CD4-positive, alpha-beta T cell treated with Interleukin-1 beta for 1 hour (primary cell): ENCODE measurements around the gene TOR4A.
"Not testable (repeated sequence)": the region's sequence is repeated elsewhere in the genome, so short reads cannot be mapped to it uniquely, and the experiment has no call there.

ENCODE experiments used
- DNase-seq, 2 donors: peaks; one replicate each; pipeline ENCODE4 v3.0.0-alpha.2; 2020 to 2022

Gene TOR4A

DNA sequence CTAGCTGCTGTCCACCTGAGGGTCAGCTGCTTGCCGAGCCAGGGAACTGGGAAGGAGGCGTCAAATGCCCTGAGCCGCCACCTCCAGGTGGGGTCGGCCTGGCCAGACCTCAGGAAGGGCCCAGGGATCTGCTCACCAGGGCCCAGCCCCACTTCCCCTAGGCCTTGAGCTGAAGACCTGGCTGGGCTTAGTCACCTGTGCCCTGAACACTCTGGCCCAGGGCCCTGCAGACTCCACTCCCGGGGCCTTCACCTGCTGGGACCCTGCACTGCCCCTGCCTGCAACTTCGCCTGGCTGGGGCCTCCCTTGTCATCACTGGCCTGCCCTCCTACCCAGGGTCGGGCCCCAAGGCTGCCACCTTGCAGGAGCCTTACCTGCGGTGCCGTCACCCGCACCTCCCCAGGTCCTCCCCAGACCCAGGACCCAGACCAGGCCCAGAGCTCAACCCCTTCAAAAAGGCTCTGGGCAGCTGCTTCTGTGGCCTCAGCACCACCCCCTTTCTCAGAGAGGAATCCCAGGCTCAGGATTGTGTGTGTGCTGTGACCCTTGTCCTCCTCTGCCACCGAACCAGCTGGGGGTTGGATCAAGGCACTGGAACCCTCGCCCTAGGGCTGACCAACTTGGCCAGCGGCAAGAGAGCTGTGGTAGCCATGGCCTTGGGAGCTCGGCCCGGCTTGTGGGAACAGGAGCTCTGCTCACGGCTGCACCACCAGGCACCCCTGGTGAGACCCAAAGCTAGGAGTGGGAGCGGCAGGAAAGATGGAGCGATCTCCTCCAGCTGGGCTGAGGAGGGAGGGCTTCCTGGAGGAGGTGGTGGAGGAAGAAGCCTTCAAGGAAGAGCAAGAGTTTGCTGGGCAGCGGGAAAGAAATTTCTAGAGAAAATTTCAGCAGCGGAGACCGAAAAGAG lies 23.6 kb upstream of the TOR4A start:
- DNase-seq = no peak

DNA sequence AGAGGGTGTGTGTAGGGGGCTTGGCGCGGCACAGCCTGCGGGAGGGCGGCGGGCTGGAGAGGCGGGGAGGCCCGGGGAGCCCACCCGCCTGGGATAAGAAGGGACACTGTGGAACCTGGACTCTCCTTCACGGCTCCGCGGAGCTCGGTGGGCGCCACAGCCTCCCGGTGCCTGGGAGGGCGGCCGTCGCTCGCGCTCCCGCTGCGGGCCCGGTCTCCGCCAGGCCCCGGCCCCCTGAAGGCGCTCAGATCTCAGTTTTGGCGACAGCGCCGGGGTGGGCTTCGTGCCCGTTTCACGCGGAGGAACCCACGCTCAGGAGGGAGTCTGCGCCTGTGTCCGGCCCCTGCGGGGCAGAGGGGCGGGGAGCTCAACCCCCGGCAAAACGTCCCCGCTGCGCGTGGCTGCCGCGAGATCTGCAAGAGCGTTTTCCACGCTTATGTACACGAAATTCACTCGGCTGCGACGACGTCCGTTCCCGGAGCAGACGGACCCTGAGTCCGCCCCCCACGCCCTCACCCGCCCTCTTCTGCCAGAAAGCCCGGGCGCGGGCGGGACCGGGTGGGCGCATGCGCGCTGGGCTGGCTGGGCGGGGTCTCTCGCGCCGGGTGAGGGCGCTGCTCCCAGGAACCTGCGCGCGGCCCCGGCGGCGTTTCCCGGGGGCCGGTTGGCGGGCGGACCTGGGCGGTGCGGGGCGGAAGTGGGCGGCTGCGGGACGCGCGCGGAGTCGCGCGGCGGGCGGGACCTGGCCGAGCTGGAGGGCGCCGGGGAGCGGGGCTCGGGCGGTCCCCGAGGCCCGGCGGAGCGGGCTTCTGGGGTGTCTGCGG lies 22.7 kb upstream of the TOR4A start, which contains the start of gene NELFB:
TSS of gene NELFB (plus strand) at position 704 of the 824 bp plus-strand sequence.
- DNase-seq = peak; percentile 93 to 96

DNA sequence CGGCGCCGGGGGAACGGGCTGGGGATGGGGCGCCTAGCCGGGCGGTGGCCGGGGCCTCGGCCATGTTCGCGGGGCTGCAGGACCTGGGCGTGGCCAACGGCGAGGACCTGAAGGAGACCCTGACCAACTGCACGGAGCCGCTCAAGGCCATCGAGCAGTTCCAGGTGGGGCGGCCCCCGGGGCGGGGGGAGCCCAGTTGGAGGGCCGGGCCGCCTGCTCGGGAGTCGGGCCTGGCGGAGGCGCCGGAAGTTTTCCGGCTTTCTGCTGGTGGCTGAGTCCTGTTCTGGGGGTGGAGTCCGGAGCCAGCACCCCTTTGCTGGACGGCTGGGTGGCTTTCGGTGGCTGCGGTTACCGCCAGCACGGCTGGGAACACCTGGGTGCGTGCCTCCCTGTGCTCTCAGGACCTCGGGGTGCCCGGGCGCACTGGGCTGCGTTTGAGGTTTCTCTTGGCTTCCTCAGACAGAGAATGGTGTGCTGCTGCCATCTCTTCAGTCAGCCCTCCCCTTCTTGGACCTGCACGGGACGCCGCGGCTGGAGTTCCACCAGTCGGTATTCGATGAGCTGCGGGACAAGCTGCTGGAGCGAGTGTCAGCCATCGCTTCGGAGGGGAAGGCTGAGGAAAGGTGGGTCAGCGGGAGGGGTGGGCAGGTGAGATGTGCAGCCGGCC lies 21.9 kb upstream of the TOR4A start:
- DNase-seq = no peak

DNA sequence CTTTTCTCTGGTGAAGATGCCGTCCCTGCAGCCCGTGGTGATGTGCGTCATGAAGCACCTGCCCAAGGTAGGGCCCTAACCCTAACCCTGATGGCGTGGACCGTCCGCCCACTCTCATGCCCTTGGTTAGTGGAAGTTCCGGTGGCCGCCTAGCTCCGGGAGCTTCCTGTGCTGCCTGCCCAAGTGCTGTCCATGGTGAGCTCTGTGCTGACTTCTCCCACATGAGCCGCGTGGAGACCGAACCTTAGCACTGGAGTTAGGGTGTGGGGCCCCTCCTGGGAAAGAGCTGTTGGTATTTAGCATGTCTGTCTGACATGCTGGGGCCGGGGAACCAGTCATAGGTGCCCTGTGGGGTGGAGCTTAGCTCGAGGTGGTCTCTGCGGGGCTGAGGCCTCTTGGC lies 21.2 kb upstream of the TOR4A start:
- DNase-seq = no peak

DNA sequence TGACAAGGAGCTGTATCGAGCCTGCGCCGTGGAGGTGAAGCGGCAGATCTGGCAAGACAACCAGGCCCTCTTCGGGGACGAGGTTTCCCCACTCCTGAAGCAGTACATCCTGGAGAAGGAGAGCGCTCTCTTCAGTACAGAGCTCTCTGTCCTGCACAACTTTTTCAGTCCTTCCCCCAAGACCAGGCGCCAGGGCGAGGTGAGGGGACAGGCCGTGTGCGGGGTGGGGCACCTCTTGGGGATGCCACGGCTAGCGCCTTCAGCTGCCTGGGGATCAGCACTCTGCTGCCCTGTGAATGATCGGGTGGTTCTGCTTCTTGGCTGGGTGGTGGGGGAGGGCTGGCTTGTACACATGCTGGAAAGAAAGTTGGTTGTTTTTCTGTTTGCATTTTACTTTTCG lies 20.7 kb upstream of the TOR4A start:
- no peak for DNase-seq

DNA sequence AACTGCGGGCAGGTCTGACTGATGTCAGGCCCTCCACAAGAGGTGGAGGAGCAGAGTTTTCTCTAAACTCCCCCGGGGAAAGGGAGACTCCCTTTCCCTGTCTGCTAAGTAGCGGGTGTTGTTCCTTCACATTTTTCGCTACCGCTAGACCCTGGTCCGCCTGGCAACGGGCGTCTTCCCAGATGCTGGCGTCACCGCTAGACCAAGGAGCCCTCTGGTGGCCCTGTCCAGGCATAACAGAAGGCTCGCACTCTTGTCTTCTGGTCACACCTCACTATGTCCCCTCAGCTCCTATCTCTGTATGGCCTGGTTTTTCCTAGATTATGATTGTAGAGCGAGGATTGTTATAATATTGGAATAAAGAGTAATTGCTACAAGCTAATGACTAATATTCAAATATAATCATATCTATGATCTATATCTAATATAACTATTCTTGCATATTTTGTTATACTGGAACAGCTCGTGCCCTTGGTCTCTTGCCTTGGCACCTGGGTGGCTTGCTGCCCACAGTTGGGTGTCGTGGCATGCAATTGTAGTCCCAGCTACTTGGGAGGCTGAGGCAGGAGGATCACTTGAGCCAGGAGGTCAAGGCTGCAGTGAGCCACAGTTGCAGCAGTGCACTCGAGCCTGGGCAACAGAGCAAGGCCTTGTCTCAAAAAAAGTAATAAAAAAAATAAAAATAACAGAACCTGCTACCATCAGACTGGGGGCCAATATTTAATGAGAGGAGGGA lies 15.2 kb upstream of the TOR4A start:
- DNase-seq = not testable (repeated sequence)

DNA sequence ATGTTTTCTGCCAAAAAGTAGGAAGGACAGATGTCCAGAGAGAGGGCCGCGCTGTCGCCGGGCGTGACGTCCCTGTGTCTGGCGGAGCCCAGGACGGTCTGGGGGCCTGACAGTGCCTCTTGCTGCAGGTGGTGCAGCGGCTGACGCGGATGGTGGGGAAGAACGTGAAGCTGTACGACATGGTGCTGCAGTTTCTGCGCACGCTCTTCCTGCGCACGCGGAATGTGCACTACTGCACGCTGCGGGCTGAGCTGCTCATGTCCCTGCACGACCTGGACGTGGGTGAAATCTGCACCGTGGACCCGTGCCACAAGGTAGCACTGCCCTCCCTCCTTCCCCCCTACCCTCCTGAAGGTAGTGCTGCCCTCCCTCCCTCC lies 14.6 kb upstream of the TOR4A start:
- no peak for DNase-seq

DNA sequence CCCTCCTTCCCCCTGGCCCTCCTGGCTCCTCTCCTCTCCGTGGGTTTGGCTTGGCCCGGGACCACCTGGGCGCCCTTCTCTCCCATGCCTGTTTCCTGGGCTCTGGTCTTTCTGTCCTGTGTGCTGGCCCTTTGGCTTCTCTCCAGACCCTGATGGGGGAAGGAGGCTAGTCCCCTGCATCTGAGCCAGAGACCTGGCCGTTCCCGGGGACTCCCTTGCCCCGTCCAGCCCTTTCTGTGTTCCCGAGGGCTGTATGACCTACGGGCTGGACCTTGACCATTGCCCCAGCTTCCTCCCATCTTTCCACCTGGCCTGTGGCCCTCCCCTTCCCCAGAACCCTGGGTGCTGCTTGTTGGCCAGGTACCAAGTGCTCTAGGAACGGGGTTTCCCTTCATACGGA lies 14.0 kb upstream of the TOR4A start:
- no peak for DNase-seq

DNA sequence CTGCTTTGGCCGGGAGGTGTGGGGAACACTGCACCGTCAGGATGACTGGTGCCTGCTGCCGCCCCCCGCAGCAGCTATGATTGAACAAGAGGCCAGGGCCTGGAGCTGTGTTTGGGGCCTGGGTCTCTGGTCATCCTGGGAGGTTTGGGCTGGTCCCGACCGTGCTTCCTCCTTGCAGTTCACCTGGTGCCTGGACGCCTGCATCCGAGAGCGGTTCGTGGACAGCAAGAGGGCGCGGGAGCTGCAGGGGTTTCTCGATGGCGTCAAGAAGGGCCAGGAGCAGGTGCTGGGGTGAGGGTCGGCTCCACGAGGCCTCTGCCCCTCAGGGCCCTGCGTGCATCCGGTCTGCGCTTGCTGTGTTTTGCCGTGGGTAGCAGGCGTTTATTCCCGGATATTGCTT lies 13.5 kb upstream of the TOR4A start:
- DNase-seq = no peak

DNA sequence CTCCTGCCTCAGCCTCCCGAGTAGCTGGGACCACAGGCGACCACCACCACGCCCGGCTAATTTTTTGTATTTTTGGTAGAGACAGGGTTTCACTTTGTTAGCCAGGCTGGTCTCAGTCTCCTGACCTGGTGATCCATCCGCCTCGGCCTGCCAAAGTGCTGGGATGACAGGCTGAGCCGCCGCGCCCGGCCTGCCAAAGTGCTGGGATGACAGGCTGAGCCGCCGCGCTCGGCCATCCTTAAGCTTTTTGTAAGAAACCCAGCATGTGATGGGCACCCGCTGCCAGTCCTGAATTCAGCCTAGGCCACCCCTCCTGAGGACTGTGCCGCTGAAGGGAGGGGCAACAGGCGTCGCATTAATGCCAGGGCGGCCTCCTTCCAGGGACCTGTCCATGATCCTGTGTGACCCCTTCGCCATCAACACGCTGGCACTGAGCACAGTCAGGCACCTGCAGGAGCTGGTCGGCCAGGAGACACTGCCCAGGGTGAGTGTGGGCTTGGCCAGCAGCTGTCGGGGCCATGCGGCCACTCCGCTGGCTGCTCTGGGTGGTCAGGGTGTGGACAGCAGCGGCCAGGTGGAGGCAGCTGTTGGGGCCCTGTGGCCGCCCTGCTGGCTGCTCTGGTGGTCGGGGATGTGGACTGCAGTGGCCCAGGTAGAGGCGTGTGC lies 11.9 kb upstream of the TOR4A start:
- no peak for DNase-seq

DNA sequence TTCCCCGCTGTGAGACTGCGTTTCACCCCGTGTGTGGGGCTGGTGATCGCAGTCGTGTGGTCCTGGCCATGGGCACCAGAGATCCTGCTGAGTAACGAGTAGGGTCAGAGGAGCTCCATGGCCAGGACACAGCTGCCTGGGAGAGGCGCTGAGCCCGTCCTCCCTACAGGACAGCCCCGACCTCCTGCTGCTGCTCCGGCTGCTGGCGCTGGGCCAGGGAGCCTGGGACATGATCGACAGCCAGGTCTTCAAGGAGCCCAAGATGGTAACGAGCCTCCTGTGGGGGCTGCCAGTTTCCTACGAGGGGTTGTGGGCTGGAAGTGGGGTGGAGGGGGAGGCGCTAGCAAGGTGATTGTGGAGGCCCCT lies 11.4 kb upstream of the TOR4A start:
- DNase-seq = no peak

DNA sequence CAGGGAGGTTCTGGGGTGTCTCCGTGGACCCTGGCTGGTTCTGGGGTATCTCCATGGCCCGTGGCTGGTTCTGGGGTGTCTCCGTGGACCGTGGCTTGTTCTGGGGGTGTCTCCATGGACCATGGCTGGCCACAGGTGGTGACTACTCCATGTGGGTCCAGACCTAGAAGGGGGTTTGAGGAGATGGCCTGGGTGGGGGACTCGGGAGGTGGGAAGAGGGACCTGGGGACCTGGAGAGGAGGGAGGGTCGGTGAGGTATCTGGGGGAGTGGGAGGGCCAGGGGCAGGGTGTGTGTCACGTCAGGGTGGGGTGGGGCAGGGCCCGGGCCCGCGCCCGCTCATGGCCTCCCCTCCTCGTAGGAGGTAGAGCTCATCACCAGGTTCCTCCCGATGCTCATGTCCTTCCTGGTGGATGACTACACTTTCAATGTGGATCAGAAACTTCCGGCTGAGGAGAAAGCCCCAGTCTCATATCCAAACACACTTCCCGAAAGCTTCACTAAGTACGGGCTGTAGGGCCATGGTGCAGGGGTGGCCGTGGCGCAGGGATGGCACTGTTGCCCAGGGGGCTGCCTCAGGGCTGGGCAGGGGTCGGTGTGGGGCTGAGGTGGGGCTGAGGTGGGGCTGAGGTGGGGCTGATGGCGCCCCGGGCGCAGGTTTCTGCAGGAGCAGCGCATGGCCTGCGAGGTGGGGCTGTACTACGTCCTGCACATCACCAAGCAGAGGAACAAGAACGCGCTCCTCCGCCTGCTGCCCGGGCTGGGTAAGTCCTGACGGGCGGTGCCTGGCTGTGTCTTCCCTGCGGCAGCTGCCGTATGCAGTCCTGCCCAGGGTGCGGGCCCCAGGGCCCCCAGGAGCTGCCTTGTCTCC lies 10.7 kb upstream of the TOR4A start:
- DNase-seq = no peak

DNA sequence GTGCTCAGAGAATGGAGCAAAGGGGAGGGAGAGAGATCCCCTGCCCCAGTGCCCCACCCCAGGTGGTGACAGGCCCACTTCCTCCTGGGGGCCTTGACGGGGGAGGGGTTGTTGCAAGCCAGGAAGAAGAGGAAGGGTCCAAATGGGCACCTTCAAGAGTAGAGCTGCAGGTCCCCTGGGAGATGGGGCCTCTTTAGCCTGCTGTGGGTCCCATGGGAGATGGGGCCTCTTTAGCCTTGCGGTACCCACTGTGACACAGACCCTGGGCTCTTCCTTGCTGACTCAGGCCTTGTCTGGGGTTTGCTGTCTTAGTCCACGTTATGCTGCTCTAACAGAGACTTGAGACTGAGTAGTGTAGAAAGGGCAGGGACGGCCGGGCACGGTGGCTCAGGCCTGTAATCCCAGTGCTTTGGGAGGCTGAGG lies 9.6 kb upstream of the TOR4A start:
- DNase-seq = no peak

DNA sequence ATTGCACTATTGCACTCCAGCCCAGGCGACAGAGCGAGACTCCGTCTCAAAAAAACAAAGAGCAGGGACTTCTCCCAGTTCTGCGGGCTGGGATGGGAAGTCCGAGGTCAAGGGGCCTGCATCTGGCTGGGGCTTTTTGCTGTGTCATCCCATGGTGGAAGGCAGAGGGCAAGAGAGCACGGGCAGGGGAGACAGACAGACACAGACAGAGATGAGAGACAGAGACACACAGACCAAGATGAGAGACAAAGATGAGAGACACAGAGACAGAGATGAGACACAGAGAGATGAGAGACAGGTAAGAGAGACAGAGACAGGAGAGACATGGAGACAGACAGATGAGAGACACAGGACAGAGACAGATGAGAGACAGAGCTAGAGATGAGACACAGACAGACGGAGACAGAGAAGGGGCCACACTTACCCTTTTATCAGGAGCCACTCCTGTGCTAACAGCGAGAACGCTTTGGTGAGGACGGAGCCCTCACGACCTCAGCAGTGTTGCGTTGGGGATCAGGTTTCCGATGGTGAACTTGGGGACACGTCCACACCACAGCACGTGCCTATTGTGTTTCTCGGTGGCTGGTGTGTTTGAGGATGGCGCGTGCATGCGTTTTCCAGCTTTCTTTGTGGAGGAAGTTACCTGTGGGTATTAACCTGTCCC lies 8.9 kb upstream of the TOR4A start:
- DNase-seq = no peak

DNA sequence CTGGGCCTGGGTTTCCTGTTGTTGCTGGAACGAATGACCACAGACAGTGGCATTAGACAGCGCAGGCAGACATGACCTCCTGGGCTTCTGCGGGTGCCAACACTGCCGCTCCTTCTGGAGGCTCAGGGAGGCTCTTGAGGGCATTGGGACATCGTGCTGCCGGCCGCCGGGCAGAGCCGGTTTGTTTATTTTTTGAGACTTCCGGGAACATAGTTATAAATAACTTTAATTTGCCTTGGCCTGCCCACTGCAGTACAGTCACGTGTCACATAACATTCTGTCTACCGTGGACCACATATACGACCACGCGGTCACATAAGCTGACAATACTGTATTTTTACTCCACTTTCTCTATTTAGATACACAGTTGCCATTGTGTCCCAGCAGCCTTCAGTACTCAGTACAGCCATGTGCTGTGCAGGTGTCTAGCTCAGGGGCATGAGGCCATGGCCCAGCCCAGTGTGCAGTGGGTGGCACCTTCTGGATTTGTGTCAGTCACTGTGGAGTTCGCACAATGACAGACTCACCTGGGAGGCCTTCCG lies 8.2 kb upstream of the TOR4A start:
- DNase-seq = no peak

DNA sequence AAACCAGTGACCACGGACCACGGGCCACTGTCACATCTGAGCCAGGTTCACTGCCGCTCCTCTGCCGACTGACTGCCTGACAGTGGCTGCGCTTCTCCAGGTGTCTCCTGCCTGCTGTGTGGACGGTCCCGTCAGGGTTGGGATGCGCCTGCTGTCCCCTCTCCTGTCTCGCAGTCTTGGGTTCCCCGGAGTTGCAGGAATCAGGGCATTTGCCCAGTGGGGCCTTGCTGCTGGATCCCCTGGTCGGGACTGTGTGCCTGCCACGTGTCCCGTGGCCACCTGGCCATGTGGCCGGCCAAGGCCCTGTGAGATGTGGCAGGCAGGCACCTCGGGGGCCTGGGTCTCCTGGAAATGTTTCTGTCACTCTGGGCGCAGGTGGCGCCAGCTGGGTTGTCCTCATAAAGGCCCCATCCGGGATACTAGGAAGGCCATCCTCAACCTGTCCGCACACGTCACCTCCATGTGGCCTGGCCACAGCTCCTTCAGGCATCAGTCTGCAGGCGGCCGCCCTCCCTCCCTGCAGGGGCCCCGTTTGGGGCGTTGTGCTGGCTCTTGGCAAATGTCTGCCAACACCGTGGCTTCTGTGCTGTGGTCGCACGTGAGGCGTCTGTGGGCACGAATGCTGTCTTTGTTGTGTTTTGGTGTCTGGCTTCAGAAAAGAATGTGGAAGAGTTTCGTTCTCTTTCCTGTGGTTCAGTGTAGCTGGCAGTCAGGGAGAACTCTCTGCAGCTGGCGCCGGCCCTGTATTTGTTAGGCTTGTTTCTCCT lies 6.4 kb upstream of the TOR4A start:
- peak in 1 of 2 donors; percentile 27 for DNase-seq

DNA sequence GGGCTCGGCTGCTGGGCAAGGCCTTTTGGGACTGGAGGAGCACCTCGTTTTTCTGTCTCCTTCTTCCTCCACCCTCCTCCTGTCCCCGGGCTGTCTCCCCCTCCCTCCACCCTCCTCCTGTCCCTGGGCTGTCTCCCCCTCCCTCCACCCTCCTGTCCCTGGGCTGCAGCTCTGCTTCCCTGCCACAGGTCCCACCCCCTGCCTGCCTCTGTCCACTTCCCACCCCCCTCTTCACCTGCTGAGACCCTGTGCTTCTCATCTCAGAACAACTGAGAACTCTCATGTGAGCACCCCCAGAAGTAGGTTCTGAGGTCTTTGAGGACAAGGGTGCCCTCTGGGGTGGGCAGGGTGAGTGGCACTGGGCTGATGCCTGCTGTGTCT lies 5.8 kb upstream of the TOR4A start:
- DNase-seq = no peak

DNA sequence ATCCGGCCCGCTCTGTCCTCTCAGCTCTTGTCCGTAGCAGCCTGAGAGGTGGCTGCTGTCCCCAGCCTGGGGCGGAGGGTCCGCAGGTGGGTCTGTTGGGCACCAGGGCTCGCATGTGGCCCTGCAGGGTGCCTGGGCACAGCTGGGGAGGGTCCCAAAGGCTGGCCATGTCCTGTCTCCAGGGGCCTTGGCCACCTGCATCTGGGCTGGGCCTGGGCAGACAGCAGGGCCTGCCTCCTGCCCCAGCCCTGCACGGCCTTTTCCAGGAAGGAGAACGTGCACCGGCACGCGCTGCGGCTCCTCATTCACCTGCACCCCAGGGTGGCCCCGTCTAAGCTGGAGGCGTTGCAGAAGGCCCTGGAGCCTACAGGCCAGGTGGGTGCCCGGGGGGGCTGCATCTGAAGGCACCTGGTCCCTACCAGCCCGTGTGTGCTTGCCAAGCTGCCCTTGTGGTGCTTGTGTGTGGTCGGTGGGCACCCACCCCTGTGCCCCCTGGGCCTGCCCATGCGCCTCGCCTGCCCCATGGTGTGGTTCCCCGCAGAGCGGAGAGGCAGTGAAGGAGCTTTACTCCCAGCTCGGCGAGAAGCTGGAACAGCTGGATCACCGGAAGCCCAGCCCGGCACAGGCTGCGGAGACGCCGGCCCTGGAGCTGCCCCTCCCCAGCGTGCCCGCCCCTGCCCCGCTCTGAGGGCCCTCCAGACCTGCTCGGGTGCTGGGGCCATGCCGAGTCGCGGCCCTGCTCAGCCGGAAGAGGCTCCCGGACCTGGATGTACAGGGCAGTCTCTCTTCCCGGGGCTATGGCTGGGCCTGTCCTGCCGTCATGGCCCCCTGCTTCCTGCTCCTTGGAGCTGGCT lies 5.1 kb upstream of the TOR4A start:
- DNase-seq = no peak

DNA sequence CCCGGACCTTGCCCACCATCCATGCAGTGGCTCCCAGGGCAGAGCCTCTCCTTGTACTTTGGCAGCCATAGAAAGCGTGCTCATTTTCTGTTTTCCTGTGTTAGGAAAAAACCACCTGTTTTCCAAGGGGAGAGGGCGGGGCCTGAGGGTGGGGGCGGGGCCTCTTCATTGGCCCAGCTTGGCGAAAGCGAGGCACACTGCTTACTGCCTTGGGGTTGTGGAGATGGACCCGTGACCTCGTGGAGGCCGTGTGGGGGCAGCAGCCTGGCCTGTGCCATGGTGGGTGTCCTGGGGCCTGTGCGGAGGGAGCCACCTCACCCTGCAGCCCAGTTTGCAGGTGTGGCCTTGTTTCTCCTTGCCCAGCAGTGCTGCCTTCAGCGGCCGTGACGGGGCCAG lies 4.4 kb upstream of the TOR4A start:
- DNase-seq = no peak
